Measurements from ENCODE around the gene TTI1.

The TTI1 gene

DNA sequence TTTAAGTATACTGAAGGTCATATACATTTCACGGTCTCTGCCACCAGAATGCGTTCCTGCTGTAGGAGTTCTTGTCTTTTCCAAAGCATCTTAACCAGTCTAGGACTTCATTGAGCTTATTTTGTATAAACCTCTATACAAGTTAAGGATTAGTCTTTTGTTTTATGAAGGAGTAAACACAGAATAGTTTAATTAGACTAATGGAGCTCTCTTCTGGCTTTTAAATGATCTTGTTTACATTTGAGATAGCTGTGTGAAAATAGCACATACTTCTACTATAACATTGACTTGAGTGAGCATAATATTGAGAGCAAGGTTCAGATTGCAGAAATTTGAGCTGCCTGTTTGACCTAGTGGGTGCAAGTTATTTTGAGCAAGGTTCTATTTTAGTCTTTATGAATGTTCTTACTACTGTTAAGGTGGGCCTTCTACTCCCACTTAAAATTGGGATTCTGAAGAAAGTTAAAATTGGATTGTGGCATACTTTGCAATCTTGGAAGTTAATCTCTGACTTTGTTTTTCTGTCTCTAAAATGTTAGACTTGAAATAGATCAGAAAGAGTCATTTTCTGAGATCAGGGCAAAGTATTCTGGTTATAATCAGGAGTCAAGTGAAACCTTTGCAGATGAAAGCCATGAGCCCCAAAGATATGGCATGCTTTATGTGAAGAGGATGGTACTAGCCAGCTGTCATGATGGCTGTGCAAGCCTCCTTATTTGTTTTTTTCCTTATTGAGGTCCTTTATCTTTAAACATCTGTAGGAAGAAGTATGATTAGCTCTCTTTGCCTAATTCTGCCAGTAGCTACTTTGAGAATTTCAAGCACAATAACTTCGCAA lies 42.1 kb upstream of the TTI1 start:
- TF ChIP-seq TAF1 (IDR thresholded peaks at IDR 0.05; ENCODE audit: low read depth) (no peak), EP300 (IDR thresholded peaks at IDR 0.05; ENCODE audit: borderline replicate concordance) (no peak), NFIC (IDR thresholded peaks at IDR 0.05) (no peak), YY1 (IDR thresholded peaks at IDR 0.05; ENCODE audit: low read depth) (no peak), RAD21 (IDR thresholded peaks at IDR 0.05; ENCODE audit: low read depth) (no peak), CREB1 (IDR thresholded peaks at IDR 0.05; ENCODE audit: low read depth) (no peak), MAX (IDR thresholded peaks at IDR 0.05) (no peak), TEAD4 (IDR thresholded peaks at IDR 0.05) (no peak), EGR1 (IDR thresholded peaks at IDR 0.05) (no peak)

- TF ChIP-seq YY1 (IDR thresholded peaks at IDR 0.05; ENCODE audit: low read depth) (no peak), CREB1 (IDR thresholded peaks at IDR 0.05; ENCODE audit: low read depth) (no peak), TCF12 (IDR thresholded peaks at IDR 0.05; ENCODE audit: low read depth) (no peak), NFIC (IDR thresholded peaks at IDR 0.05) (peak; percentile 48; the same call in 1 of the 2 replicates), FOXM1 (IDR thresholded peaks at IDR 0.05; ENCODE audit: borderline replicate concordance, low read depth) (no peak), EGR1 (IDR thresholded peaks at IDR 0.05) (no peak), RAD21 (IDR thresholded peaks at IDR 0.05; ENCODE audit: low read depth) (peak; percentile 54; the same call in 1 of the 2 replicates), REST (IDR thresholded peaks at IDR 0.05; ENCODE audit: low read depth) (no peak), CEBPB (IDR thresholded peaks at IDR 0.05) (no peak)
- TF ChIP-seq, protein P1, sequence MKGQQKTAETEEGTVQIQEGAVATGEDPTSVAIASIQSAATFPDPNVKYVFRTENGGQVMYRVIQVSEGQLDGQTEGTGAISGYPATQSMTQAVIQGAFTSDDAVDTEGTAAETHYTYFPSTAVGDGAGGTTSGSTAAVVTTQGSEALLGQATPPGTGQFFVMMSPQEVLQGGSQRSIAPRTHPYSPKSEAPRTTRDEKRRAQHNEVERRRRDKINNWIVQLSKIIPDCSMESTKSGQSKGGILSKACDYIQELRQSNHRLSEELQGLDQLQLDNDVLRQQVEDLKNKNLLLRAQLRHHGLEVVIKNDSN (IDR thresholded peaks at IDR 0.05), result no peak
These were observed 40.2 kb upstream of the TTI1 start for GRCh38 chr20:38073307-38074071.

- TF ChIP-seq, protein P1 (IDR thresholded peaks at IDR 0.05), result no peak
- TF ChIP-seq EP300 (IDR thresholded peaks at IDR 0.05; ENCODE audit: borderline replicate concordance), result no peak
- no peak for TF ChIP-seq RAD21 (IDR thresholded peaks at IDR 0.05; ENCODE audit: low read depth)
- TF ChIP-seq MAX (IDR thresholded peaks at IDR 0.05), result no peak
- no peak for TF ChIP-seq EGR1 (IDR thresholded peaks at IDR 0.05)
- TF ChIP-seq YY1 (IDR thresholded peaks at IDR 0.05; ENCODE audit: low read depth), result no peak
These were observed 39.6 kb upstream of the TTI1 start for GRCh38 chr20:38072898-38073297.

DNA sequence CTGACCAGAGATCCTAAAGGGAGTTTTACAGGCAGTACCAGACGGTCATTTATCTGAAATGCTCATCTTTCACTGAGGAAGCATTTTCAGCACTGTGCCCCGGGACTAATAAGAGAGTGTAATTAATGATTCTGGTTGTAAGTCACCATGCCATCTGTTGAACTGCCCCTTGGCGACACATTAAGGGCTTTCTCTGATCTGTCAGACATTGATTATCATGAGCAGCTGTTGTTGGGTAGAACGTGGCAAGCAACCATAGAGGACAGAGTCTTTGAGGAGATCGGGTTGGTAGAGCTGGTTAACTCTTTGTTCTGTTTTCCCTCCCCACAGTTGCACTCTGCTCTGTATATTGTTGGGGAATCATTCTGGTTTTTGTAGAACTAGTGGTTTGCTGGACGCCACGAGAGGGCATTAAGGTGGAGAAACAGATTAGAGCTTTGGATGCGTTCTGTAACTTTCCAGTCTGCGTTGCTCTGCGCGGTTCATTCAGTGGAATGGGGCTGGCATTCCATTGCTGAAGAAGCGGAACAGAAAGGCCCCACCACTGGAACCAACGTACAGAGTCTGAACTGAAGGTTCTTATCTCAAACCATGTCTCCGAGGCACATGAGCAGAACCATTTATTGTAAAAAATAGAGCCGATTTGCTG lies 34.6 kb upstream of the TTI1 start:
- TF ChIP-seq YY1 (IDR thresholded peaks at IDR 0.05; ENCODE audit: low read depth) (no peak), NFIC (IDR thresholded peaks at IDR 0.05) (no peak), EGR1 (IDR thresholded peaks at IDR 0.05) (no peak), CREB1 (IDR thresholded peaks at IDR 0.05; ENCODE audit: low read depth) (no peak), EP300 (IDR thresholded peaks at IDR 0.05; ENCODE audit: borderline replicate concordance) (no peak), REST (IDR thresholded peaks at IDR 0.05; ENCODE audit: low read depth) (no peak), FOXM1 (IDR thresholded peaks at IDR 0.05; ENCODE audit: borderline replicate concordance, low read depth) (no peak), TEAD4 (IDR thresholded peaks at IDR 0.05) (no peak), MAX (IDR thresholded peaks at IDR 0.05) (no peak), TCF12 (IDR thresholded peaks at IDR 0.05; ENCODE audit: low read depth) (no peak), TAF1 (IDR thresholded peaks at IDR 0.05; ENCODE audit: low read depth) (no peak), CEBPB (IDR thresholded peaks at IDR 0.05) (no peak), ZBTB7A (IDR thresholded peaks at IDR 0.05; ENCODE audit: low read depth) (no peak), RAD21 (IDR thresholded peaks at IDR 0.05; ENCODE audit: low read depth) (no peak)
- TF ChIP-seq, protein P1 (IDR thresholded peaks at IDR 0.05), result no peak

Measured in Ishikawa (cell line).